Mucosa of descending colon (tissue), 3 donors: ENCODE measurements around the gene IFTAP. TPM values are rescaled to one million over a fixed set of nuclear protein-coding genes. Genes with fewer than 3 reads are reported as not detected.
"Not testable (repeated sequence)": the region's sequence is repeated elsewhere in the genome, so short reads cannot be mapped to it uniquely, and the experiment has no call there.

Experiments
- ATAC-seq: fragments of 200-7000 bp; cut with Tn5 transposase; one replicate; pipeline ENCODE4 v1.9.1; 2020; ENCODE audit warnings: mild to moderate bottlenecking, moderate library complexity
- DNase-seq, 3 donors: peaks; one replicate each; pipeline ENCODE4 v3.0.0-alpha.2; 2020
- H3K36me3 ChIP-seq: fragments of 200-600 bp; one replicate; pipeline ENCODE4 v1.8.0; 2021; ENCODE audit warnings: low read depth, mild to moderate bottlenecking
- H3K4me1 ChIP-seq: fragments of 200-600 bp; one replicate; pipeline ENCODE4 v1.8.0; 2021; ENCODE audit warnings: low read depth, mild to moderate bottlenecking
- H3K4me3 ChIP-seq: fragments of 200-600 bp; one replicate; pipeline ENCODE4 v1.8.0; 2021; ENCODE audit warnings: mild to moderate bottlenecking
- H3K9me3 ChIP-seq: fragments of 200-600 bp; one replicate; pipeline ENCODE4 v1.8.0; 2021; ENCODE audit warnings: mild to moderate bottlenecking
- CTCF ChIP-seq: fragments of 200-600 bp; IDR thresholded peaks from one replicate; pipeline ENCODE4 v1.8.0; 2022; ENCODE audit warnings: antibody characterized with exemption, mild to moderate bottlenecking
- intact Hi-C, 2 donors: fragments of 100-400 bp; cut with DNase I in 1 of 2; cut with micrococcal nuclease in 1 of 2; formaldehyde crosslinking; loops; one replicate each; pipeline versions ENCODE4 v1.11.0 to v1.11.1; 2022; cut with DNase I, micrococcal nuclease
- total RNA-seq, 3 donors: library from RNA; stranded (reverse); fragmentation: NEBNext Ultra II Directional in 2 of 3; extraction: Animal tissue kit (Norgen Biotek cat#: 25700) in 2 of 3; gene quantifications; one replicate each; pipeline versions ENCODE4 v1.2.1 to v1.2.4, GENCODE V29; 2021 to 2023
- donor health status: DM: no; HTN: no; CAD: no; lungs with moderate emphysema.
- donor health status: DM: no; HTN: no; CAD: no.
- donor health status: DM: no; HTN: yes; CAD: no.

Gene IFTAP
- total RNA-seq, 3 donors from 2014 or later = 4.5 to 23.0 (median 9.3) TPM

GRCh38 chr11:36628765-36629244, 34.5 kb downstream of the IFTAP start:
- TF ChIP-seq CTCF = no peak
- H3K36me3 ChIP-seq = no peaks in the 10 kb centered on the region
- DNase-seq (no peak), ATAC-seq (no peak)
- H3K4me1 ChIP-seq = no peaks in the 10 kb centered on the region
- intact Hi-C loops = no loop called here
- no peaks in the 10 kb centered on the region for H3K9me3 ChIP-seq
- H3K4me3 ChIP-seq = no peak overlapping the region

- DNase-seq (no peak), ATAC-seq (no peak)
- intact Hi-C loops = no loop called here
- no peak for TF ChIP-seq CTCF
- no peaks in the 10 kb centered on the region for H3K4me1 ChIP-seq
- H3K36me3 ChIP-seq = no peaks in the 10 kb centered on the region
- H3K9me3 ChIP-seq = no peaks in the 10 kb centered on the region
- no peak overlapping the region for H3K4me3 ChIP-seq
Measured at GRCh38 chr11:36631774-36632173, 37.5 kb downstream of the IFTAP start.

GRCh38 chr11:36635066-36635862, 41.0 kb downstream of the IFTAP start:
- DNase-seq (no peak), ATAC-seq (no peak)
- Histone ChIP-seq H3K9me3 (no peaks in the 10 kb centered on the region), H3K36me3 (no peaks in the 10 kb centered on the region), H3K4me3 (no peak overlapping the region), H3K4me1 (no peaks in the 10 kb centered on the region)
- no peak for TF ChIP-seq CTCF
- intact Hi-C loops = no loop called here

- H3K4me3 ChIP-seq = no peak overlapping the region
- H3K9me3 ChIP-seq = no peaks in the 10 kb centered on the region
- DNase-seq = no peak
- intact Hi-C loops = no loop called here
- no peaks in the 10 kb centered on the region for H3K4me1 ChIP-seq
- no peaks in the 10 kb centered on the region for H3K36me3 ChIP-seq
- no peak for TF ChIP-seq CTCF
- no peak for ATAC-seq
Measured at GRCh38 chr11:36638556-36638955, 44.3 kb downstream of the IFTAP start.

GRCh38 chr11:36657610-36658267, 63.4 kb downstream of the IFTAP start:
- Histone ChIP-seq H3K4me3 (no peak overlapping the region), H3K36me3 (no peaks in the 10 kb centered on the region), H3K9me3 (peaks cover 4% of the 10 kb centered on the region), H3K4me1 (no peaks in the 10 kb centered on the region)
- intact Hi-C loops = no loop called here
- no peak for TF ChIP-seq CTCF
- DNase-seq (no peak), ATAC-seq (no peak)

- DNase-seq, H3K36me3 ChIP-seq, H3K9me3 ChIP-seq, H3K4me1 ChIP-seq, ATAC-seq, intact Hi-C loops, H3K4me3 ChIP-seq: not testable (repeated sequence)
Measured at GRCh38 chr11:36661359-36661758, 67.1 kb downstream of the IFTAP start.
